Hematopoietic multipotent progenitor cell treated with erythropoietin and hydrocortisone succinate and interleukin-3 and kit ligand, for 8 days (in vitro differentiated cells): ENCODE measurements around the gene RBMS3.
A peak's percentile ranks its signal among the peaks of the same experiment; 100 is the strongest.
"Not testable (repeated sequence)": the region's sequence is repeated elsewhere in the genome, so short reads cannot be mapped to it uniquely, and the experiment has no call there.

Experiments used
- DNase-seq: peaks from one replicate; pipeline ENCODE4 v3.0.0-alpha.2; 2015

The RBMS3 gene

DNA sequence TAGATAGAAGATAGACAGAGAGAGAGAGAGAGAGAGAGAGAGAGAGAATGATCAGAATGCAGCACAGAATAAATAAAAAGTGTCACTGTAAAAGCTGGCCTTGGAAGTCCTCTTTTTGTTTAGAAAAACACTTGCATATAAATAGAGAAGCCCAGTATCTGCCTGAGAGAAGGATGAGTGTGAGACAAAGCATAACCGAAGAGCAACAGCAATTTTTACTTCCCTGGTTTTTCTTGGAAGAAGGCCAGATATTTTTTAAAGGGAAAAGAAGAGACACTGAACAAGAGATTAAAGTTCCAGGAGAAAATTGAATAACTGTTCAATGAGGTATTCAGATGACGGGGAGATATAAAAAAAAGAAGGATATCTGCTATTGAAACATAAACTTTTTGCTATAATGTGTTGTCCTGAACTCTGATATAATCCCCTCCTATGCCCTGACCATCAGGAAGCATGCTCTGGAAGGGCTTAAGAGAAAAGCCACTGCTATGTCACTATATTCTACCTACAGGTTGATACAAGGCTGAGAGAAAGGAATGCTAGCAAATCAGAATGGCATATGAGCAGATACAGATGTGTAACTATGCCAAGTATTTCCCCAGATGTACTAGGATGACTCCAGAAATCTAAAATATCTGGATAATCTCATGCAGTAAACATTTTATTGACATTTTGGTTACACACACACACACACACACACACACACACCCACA is 358.9 kb downstream of the RBMS3 start:
- DNase-seq, result no peak

DNA sequence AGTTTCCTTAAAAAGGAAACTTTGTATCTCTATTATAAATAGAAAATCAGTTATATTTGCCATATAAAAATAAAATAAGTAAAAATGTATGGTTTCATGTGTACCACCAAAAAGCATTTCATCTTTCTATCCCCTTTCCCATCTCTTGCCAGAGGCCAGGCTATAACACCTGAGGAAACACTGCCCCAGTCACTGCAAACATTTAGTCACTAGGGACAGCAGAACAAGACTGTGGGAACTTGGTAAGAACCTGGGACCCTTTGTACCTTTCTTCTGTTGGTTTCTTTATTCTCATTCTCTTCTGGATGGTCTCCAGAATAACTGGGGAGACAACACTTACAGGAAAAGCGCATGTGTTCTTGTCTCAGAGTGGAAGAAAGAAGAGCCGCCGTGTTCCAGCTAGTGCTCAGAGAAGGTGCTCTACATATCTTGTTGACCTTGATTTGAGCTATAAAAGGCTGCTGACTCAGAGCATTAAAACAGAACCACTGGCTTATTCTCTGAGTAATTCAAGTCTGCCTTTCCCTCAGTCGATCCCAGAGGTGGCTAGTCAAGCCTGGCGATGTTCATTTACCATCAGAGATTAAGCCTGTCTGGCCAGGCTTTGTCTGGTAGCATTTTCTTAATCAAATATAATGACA is 361.6 kb downstream of the RBMS3 start:
- no peak for DNase-seq

DNA sequence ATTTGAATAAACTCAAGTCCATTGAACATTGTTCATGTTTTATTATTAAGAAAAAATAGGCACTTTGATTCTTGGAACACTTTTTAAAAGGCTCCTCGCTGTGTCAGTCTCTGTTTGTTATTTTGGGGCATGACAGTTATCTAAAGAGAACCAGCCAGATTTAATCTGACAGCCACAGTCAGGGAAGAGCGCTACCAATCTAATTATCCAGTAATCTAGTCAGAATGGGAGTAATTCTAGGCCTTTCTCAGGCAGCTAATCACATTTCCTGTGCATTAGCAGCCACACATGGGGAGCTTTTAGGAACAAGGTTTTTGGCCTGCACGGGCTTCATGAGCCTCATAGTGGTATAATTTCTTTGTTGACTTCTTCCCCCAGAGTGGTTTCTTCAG is 362.2 kb downstream of the RBMS3 start:
- no peak for DNase-seq

DNA sequence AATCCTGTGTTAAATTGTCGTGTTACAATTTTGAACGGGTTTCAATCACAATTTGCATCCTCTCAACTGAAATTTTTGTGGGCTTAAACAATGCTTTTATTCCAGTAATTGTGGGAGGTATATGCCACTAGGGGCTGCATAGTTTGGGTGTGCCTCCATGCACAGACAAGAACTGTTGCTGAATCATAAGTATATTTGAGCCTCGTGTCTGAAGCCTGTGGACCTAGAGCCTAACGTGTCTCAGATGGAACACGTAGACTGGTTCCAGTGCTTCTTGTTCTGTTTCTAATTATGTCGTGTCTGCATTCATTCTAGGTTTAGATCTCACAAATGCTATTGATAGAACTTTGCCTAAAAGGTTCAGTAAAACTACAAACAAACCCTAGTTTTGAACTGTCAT is 363.4 kb downstream of the RBMS3 start:
- no peak for DNase-seq

DNA sequence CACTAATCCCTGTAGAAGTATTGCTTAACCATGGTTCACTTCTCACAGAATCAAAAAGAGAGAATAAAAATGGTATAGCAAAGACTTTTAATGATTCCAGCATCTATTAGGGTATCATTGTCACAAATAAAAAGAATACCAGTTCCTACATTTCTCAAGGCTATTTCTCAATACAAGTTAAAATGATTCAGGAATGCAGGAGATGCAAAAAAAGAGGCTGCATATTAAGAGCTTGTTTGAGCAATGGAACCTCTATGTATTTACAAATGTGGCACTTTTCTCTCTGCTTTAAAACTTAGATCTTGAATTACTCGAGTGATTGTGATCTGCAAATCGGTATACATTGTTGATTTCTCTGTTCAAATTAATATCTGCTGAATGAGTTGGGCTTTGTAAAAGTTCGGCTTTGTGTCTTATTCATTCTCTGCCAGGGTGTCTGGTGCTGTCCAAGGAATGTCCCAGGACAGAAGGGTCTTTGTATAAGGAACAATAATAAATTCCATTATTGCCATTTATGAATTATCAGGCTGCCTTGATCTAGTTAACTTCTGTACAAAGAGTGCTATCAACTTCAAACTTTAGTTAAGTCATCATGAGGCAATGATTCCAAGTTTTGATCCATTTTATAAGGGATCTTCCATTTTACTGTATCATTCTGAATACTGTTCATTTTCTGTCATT is 364.2 kb downstream of the RBMS3 start:
- DNase-seq, result no peak

DNA sequence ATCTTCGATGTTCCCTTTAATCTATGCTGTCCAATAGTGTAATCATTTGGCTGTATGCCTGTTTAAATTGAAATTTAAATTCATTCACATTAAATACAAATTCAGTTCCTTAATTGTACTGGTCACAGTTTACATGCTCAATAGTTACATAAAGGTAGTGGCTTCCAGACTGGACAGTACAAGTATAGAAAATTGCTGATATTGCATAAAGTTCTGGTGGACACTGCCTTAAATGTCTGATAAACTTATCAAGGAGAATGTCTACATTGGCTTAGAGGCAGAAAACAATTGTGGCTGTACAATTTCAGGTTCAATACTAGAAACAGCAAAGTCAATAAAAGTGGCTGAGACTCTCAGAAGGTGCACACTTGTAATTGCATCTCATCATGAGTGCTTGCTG is 365.2 kb downstream of the RBMS3 start:
- no peak for DNase-seq

DNA sequence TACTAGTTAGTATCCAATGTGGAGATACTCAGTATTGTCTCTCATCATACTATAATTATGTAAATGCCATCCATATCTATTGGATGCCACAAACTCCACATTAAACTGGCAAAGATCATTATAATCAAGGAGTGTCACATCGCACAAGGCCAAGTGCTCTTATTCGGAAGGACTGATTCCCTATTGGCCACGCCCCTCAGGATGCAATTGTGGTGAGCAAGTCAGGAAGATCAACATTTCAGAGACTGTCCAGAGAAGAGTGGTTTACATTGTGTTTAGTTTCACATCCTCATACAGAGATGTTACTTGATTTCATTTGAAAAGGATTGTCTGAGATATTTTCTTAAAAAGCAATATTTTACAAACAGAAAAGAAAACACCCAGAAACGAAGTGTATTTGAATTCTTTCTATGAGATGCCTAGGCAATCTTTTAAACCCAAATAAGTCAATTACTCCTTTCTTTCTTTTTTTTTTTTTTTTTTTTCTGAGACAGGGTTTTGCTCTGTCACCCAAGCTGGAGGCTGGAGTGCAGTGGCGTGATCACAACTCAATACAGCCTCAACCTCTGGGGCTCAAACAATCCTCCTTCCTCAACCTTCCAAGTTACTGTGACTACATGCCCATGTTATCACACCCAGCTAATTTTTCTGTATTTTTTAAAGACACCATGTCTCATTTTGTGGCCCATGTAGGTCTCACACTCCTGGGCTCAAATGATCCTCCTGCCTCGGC is 369.1 kb downstream of the RBMS3 start:
- DNase-seq, result no peak

DNA sequence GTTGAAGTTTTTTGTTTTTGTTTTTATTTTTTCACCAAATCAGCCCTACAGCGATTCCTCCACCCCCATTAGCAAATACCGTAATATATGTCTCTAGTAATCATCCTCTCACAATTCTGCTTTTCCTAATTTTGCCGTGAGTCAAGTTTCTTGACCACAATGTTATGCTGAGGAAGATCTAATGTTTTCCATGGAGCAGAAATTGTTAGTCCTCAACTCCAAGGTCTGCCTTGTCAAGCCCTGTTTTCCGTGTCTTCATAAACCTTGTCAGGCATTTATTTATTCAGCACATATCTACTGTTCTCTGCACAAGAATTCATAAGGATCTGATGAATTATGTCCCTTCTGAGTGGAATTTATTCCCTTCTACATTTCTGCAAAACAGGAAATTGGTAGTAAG is 372.8 kb downstream of the RBMS3 start:
- DNase-seq, result no peak

DNA sequence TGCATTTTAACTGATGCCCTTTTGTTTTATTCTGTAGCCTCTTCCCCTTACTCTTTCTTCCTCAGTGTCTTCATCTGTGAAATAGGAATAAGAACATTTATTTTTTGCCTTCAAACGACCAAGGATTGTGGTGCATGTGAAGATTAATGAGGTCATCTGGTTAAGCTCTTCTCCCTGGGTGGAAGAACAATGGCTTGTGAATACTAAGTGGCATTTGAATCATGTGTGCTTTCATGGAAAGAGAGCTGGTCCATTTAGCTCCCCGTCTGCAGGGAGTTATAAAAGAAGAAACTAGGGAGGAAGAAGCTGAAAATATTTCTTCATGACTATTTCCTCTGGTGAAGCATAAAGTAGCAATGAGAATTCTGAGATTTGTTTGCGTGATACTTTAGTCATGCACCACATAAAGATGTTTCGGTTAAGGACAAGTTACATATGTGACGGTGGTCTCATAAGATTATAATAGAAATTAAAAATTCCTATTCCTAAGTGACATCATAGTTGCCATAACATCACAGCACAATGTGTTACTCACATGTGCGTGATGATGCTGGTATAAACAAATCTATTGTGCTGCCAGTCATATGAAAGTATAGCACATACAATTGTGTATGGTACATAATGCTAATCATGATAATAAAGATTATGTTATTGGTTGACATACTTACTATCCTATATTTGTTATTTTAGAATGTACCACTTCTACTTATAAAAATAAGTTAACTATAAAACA is 374.3 kb downstream of the RBMS3 start:
- DNase-seq, result no peak

DNA sequence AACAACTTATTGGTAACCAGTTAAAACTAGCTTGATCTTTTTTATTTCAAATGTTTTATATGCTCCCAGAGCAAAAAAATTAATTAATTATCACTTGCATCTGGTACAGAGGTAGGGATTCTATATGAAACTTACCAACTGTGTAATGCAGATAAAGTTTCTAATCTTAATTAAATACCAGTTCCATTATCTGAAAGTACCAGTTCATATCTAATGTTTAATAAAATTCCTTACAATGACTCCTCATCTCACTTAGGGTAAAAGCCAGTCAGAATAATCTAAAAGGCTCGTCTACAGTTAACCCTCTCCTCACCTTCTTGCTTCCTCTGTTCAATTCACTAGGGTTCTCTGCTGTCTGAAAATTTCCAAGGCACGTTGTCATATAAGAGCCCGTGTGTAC is 384.8 kb downstream of the RBMS3 start:
- no peak for DNase-seq

DNA sequence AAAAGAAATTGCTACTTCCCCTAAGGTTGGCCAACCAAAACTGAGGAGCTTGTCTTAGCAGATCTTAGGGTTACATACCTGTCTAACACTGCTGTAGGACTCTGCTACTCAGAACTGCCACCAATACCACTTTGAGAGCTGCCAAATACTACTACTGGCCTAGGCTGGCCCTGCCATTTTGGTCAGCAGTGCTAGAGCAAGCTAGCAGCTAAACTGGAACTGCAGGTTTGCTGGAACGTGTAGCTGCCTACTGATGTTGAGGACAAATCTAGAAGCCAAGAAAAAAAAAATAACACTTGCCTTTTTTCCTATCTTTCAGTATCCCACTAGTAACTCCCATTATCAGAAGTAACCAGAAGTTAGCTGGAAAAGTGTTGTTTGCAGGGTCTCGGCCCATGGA is 387.4 kb downstream of the RBMS3 start:
- no peak for DNase-seq

DNA sequence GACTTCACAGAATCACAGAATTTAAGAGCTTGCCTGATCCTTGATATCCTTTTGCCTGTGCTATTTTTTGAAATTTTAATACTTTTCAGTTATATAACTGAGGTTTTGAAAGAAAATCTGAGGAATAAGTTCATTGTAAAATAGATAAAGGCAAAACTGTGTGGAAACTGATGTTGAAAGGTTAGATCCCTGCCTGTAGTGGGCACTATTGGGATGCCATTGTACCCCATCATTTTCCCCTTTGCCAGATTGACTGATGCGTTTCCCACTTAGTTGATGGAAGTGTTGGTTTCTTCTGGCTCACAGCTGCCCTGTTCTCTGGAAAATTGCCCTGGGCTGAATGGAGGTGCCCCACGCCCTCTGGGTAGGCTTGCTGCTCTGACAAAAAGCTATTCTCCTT is 387.9 kb downstream of the RBMS3 start:
- no peak for DNase-seq

DNA sequence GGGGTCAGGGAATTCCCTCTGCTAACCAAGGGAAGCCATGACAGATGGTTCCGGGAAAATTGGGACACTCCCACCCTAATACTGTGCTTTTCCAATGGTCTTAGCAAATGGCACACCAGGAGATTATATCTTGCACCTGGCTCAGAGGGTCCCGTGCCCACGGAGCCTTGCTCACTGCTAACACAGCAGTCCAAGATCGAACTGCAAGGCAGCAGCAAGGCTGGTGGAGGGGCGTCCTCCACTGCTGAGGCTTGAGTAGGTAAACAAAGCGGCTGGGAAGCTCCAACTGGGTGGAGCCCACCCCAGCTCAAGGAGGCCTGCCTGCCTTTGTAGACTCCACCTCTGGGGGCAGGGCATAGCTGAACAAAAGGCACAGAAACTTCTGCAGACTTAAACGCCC is 389.6 kb downstream of the RBMS3 start:
- DNase-seq, result not testable (repeated sequence)

DNA sequence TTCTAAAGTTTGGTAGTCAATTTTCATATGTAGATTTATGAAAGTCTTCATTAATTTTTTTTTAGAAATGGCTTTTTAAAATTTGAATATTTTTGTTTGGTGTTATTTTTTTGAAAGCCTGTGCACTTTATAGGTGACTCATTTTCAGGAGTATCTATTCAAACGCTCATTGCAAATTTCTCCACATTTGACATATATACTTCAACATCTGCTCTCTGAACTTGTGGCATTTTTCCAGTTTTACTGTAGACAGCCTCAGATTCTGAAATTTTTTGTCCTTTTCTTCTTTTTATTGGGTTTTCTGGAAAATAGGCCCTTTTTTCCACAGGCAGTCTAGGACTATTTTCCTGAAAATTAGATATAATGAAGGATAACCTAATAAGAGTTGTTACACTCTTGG is 396.6 kb downstream of the RBMS3 start:
- DNase-seq, result no peak

DNA sequence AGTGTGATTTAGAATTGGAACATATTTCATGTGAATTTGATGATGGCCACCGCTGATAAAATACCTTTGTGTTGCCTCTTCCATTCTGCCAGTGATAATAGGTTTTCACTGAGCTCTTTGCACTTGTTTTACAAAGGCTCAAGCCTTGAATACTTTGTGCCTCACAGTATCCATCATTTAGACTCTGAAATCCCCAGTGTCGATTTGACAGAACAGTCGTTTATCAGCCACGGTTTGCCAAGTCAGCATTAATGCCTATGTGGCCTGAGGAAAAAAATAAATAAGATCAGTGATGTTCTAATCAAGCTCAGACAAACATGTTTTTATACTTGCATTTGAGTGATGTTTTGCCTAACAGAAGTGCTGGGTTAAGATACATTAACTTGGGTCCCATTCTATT is 399.1 kb downstream of the RBMS3 start:
- no peak for DNase-seq

DNA sequence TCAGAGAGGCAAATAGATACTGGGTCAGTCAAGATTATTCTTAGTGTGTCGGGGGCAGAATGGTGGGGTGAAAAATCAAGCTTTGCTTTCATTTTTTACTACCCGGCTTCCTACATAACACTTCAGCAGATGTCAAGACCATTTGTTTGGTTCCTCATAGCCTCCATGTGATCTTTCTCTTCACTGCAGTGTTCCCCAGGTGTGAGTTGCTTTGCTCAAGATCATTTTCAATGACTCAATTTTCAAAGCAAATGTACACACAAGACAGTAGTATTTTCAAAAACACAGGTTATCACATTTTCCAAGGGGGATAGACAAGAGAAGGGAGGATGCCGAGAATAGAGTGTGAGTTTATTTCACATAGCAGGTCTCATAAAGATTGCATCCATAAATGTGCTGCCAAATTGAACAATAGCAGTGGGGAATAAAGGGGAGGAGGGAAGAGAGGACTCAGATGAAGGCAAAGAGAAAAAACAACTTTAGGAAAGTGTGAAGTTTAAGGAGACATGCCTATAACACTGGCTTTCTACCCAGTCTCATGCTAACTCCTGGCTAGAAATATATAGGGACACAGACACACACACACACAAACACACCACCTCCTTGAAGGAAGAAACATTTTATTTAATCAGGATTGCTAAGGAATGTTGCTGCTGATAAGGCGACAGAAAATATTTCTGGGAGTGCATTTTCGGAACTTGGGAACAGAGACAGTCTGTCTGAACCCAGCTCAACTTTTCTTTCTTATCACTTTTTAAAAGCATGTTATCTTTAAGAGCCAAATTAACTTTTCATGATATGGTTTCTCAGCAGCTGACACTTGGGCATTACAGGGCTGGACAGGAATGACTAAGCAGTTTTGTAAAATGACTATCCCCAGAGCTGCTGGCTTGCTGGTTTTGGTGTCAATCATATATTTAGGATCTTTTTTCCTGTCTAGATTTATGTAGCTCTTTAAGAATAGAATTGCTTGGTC is 402.4 kb downstream of the RBMS3 start:
- DNase-seq, result peak; percentile 87

DNA sequence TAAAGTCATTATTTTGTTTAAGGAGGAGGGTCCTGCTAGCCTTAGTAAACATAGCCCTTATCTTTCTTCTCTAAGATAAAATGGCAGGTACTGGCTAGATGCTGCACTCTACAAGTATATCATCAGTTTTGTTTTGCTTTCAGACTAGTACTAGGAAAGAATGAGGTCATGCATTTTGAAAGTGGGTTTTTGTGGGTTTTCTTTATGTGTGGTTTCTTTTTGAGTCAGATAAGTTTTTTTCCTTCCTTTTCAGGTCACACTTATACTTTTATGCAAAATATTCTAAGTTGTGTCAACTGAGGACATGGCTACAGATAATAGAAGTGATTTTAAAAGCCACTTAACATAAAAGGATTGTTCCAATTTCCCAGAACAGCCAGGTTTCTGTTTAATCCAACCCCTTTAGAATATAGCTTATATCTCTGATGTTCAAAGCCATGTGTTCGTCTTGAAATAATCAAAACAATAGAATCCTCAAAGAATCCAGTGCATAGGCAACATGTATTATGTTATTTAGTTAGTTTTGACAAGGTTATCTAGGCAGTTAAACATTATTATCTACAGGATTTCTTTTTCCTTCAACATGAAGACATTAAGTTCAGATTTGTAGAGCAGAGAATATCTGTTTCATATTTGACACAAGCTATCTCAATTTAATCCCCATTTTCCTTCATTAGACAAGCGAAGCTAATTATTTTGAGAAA is 406.2 kb downstream of the RBMS3 start:
- peak; percentile 38 for DNase-seq

DNA sequence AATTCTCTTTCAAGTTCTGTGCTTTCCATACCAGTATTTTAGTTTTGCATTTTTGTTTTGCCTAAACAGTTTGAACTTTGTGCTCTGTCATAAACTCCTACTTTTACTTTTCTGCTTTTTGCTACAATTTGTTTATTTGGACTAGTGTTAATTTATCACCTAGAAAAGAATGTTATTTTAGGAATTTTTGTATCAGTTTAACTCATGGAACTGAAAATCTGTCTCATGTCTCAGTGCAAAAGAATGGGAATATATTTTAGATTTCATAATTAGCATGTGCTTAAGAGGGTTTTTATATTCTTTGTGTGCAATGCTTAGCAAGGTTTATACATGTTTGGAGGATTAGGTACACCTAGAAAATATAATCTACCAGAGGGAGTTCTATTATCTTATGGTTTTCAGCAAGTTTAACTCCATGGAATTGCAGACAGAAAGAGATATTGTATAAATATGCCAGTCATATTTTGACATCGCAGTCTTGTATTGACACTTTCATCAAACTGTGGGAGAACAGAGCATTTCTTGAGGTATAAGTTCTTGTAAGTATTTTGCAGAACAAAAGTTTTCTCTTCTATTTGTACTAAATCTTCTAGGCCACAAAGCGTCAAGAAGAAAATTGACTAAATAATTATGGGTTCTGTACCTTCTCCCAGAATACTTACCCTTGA is 409.9 kb downstream of the RBMS3 start:
- DNase-seq, result no peak

DNA sequence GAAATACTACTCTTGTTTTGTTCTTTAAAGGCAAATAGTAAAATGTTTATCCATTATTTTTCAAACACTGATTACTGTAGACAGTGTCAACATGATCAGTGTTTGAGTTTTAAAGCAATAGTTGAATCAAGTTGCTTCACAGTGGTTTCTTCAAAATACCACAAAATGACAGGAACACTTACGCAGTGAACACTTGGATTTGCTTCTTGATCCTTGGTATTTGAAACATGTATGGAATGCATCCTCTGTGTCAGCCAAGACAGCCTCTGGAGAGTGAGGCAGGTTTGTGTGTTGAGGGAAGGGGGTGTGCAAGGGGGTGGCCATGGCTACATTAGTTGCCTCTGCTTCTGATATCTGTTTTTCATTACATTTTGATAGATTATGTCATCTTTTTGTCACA is 413.0 kb downstream of the RBMS3 start:
- no peak for DNase-seq

DNA sequence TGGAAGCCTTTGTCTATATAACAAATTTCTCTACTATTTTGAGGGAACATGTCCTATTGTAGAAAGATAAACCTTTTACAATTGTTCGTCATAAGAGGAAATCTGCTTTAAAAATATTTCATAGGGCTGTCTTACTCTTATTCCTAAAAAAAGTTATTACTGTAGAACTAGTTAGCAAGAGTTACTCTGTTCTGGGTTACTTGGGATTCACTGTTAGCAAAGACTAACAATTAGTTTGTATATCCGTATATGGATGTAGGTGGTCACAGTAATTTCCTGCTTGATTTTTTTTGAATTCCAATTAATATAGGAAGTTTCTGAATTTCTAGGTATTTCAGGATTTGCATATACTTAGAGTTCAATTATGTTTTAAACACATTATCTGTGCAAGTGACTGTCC is 413.5 kb downstream of the RBMS3 start:
- DNase-seq, result no peak

DNA sequence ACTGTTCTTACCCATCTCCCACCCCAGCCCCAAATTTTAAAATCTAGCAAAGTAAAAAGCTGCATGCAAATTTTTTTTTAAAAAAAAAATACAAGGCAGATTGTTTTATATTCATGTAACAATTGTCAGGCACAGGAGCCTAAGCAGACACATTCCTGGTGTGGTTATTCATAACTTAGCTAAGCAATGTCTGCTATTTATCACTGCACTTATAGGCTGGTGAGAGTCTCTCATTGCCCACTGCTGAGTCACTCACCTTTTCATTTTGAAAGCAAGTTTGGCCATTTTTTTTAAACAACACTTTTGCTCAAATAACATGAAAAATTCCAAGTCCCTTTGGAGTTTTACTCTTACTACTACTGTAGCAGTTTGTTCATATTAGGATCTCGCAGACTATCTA is 413.9 kb downstream of the RBMS3 start:
- no peak for DNase-seq
